Measurements from ENCODE around the gene LMBR1.
"Not testable (repeated sequence)": the region's sequence is repeated elsewhere in the genome, so short reads cannot be mapped to it uniquely, and the experiment has no call there.

The LMBR1 gene

GRCh38 chr7:156892821-156893706 lies at the start of gene LMBR1:
Gene LMBR1, minus strand, starts transcription at chr7:156893183. Its CDS starts 190 bp downstream, at chr7:156892993.
- DNase-seq (ENCODE audit: low spot score), result peak; percentile 99

- no peak for DNase-seq (ENCODE audit: low spot score)
Measured at GRCh38 chr7:156942708-156943090, 49.7 kb upstream of the LMBR1 start.

GRCh38 chr7:156941393-156942182 lies 48.6 kb upstream of the LMBR1 start:
- DNase-seq (ENCODE audit: low spot score), result no peak

- DNase-seq (ENCODE audit: low spot score), result no peak
Measured at GRCh38 chr7:156940421-156941122, 47.6 kb upstream of the LMBR1 start.

GRCh38 chr7:156936766-156937165 lies 43.8 kb upstream of the LMBR1 start:
- DNase-seq (ENCODE audit: low spot score), result not testable (repeated sequence)

GRCh38 chr7:156935250-156935649 lies 42.3 kb upstream of the LMBR1 start:
- DNase-seq (ENCODE audit: low spot score), result no peak

GRCh38 chr7:156932006-156932405 lies 39.0 kb upstream of the LMBR1 start:
- DNase-seq (ENCODE audit: low spot score), result no peak

- DNase-seq (ENCODE audit: low spot score), result no peak
Measured at GRCh38 chr7:156929789-156930539, 37.0 kb upstream of the LMBR1 start.

GRCh38 chr7:156928406-156928747 lies 35.4 kb upstream of the LMBR1 start:
- no peak for DNase-seq (ENCODE audit: low spot score)

- no peak for DNase-seq (ENCODE audit: low spot score)
Measured at GRCh38 chr7:156927571-156928405, 34.8 kb upstream of the LMBR1 start.

- DNase-seq (ENCODE audit: low spot score), result not testable (repeated sequence)
Measured at GRCh38 chr7:156925821-156926220, 32.8 kb upstream of the LMBR1 start.

- not testable (repeated sequence) for DNase-seq (ENCODE audit: low spot score)
Measured at GRCh38 chr7:156922304-156922703, 29.3 kb upstream of the LMBR1 start.

- not testable (repeated sequence) for DNase-seq (ENCODE audit: low spot score)
Measured at GRCh38 chr7:156920487-156921373, 27.7 kb upstream of the LMBR1 start.

GRCh38 chr7:156920076-156920475 lies 27.1 kb upstream of the LMBR1 start:
- DNase-seq (ENCODE audit: low spot score), result no peak

GRCh38 chr7:156919132-156919713 lies 26.2 kb upstream of the LMBR1 start:
- DNase-seq (ENCODE audit: low spot score), result no peak

- DNase-seq (ENCODE audit: low spot score), result no peak
Measured at GRCh38 chr7:156918635-156919034, 25.7 kb upstream of the LMBR1 start.

GRCh38 chr7:156909574-156910252 lies 16.7 kb upstream of the LMBR1 start:
- DNase-seq (ENCODE audit: low spot score), result not testable (repeated sequence)

GRCh38 chr7:156907656-156908055 lies 14.7 kb upstream of the LMBR1 start:
- no peak for DNase-seq (ENCODE audit: low spot score)

GRCh38 chr7:156906200-156906649 lies 13.2 kb upstream of the LMBR1 start:
- DNase-seq (ENCODE audit: low spot score), result no peak

Measured in GM03348 (cell line).